ENCODE data around the gene PFDN2. TPM values are rescaled to one million over a fixed set of nuclear protein-coding genes. Genes with fewer than 3 reads are reported as not detected.
"Not testable (repeated sequence)": the region's sequence is repeated elsewhere in the genome, so short reads cannot be mapped to it uniquely, and the experiment has no call there.

Gene PFDN2
- total RNA-seq, 1 experiment from 2014 or later = 78.2 TPM

DNA sequence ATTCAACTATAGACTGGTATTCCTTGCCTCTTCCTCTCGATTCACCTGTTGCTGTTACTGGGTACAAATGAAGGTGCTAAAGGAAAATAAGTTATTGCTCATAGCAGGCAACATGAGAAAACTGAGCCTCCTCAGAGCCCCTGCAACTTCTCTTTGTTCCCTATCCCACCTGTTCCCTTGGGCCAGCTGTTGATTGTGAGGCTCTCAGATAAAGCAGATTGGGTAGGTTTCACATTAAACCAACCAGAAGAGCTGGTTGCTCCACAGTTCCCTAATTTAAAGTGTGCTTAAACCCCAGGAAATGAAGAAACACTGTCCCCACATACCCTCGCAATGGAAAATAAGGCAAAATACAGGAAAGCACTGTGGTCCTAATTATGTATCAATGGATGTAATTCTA, 9.8 kb upstream of the PFDN2 start:
- Histone ChIP-seq H3K9me3 (replicated peaks) (no peaks in the 10 kb centered on the region), H3K4me3 (no peak overlapping the region), H3K36me3 (peaks cover 24% of the 10 kb centered on the region), H3K27ac (peak overlapping the region; percentile 56), H3K27me3 (no peaks in the 10 kb centered on the region), H3K4me1 (peaks cover 32% of the 10 kb centered on the region)
- peak; percentile 39 to 71 for DNase-seq

DNA sequence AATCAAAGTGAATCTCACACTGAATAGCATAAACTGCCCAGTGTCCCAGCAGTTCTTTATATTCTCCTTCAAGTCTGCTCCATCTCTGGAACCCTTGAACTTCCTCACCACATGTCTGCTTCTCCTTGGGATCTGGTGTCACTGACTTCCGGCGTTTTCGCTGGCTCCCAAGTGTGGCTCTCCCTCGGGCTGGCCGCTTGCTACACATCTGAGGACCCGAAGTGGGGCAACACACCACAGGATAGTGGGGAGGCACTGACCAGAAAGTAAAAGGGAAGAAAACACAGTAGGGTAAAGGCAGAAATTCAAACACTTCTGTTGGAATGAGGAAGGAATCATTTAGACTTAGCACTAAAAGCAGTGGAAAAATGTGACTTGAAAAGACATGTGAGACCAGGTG, 5.1 kb upstream of the PFDN2 start:
- Histone ChIP-seq H3K27ac (no peak overlapping the region), H3K4me3 (no peak overlapping the region), H3K4me1 (peaks cover 10% of the 10 kb centered on the region), H3K9me3 (replicated peaks) (no peaks in the 10 kb centered on the region), H3K27me3 (no peaks in the 10 kb centered on the region), H3K36me3 (peaks cover 42% of the 10 kb centered on the region)
- no peak for DNase-seq

DNA sequence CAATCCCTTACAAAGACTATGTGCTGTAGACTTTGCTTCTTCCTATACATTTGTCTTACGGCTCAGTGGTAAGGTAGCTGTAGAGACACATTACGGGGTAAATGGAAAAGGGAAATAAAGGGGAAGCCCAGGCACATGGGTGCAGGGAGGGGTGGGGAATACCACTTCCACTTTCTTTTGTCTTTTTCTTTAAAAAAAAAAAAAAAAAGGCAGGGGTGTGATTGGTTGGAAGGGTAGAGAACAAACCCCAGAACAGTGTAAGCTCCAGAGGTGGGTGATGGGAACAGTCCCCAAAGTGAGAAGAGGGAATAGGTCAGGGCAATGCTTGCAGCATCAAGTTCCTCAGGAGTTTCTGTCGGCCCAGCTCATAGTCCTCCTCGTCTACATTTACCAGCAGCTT, 4.0 kb upstream of the PFDN2 start:
- Histone ChIP-seq H3K27me3 (no peaks in the 10 kb centered on the region), H3K9me3 (replicated peaks) (no peaks in the 10 kb centered on the region), H3K36me3 (peaks cover 41% of the 10 kb centered on the region), H3K27ac (no peak overlapping the region), H3K4me1 (no peaks in the 10 kb centered on the region; the same call in 1 of the 2 replicates), H3K4me3 (no peak overlapping the region)
- DNase-seq = no peak

DNA sequence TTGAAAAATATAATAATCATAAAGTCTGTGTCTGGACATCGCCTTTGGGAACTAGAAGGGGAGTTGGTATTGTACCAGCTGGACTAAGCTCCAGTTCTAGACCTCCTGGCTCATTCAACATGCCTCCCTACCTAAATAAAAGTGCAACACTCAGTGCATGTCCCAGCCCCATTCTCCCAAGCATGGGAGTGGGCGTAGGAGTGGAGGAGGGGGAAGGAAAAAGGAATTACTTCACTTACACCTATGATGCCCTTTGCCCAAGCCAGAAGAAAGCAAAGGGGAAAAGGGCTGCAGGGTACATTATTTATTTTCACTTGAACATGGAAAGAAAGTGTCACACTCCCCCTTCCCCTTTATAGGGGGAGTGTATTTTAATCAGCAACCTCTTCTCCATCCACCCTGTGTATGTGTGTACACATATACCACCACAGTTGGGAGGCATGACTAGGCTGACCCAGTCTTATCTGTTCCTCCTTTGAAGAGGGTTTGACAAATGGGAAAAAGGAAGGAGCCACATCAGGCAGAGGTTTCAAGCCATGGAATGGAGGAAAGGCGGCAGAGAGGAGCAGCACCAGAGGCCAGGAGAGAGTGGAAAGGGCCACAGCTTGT, 3.3 kb upstream of the PFDN2 start:
- no peaks in the 10 kb centered on the region for H3K27me3 ChIP-seq
- no peaks in the 10 kb centered on the region for H3K9me3 ChIP-seq (replicated peaks)
- no peaks in the 10 kb centered on the region; the same call in 1 of the 2 replicates for H3K4me1 ChIP-seq
- H3K36me3 ChIP-seq = peaks cover 43% of the 10 kb centered on the region
- no peak overlapping the region for H3K4me3 ChIP-seq
- DNase-seq = no peak
- no peak overlapping the region for H3K27ac ChIP-seq

DNA sequence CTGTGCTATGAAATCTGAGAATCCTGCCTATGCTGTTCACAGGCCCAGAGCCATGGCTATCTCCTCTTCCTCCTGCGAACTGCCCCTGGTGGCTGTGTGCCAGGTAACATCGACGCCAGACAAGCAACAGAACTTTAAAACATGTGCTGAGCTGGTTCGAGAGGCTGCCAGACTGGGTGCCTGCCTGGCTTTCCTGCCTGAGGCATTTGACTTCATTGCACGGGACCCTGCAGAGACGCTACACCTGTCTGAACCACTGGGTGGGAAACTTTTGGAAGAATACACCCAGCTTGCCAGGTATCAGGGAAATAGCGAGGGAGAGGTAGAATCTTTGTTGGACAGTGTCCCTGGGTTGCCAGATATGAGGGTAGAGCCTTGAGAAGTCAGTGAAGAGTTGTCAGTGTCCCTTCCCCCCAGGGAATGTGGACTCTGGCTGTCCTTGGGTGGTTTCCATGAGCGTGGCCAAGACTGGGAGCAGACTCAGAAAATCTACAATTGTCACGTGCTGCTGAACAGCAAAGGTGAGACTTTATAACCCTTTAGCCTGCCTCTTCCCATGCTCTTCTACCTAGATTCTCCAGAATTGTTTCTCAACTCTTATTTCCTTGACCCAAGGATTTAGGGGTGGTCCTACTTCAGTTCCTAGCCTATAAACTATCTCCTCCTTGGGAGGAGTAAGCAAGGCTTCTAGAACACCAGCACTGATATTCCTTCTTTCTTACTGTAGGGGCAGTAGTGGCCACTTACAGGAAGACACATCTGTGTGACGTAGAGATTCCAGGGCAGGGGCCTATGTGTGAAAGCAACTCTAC, 1.5 kb upstream of the PFDN2 start:
- peak in 1 of 2 experiments; percentile 7 for DNase-seq
- Histone ChIP-seq H3K27me3 (no peaks in the 10 kb centered on the region), H3K36me3 (peaks cover 33% of the 10 kb centered on the region), H3K9me3 (replicated peaks) (no peaks in the 10 kb centered on the region), H3K27ac (no peak overlapping the region; the same call in 1 of the 2 replicates), H3K4me1 (no peaks in the 10 kb centered on the region; the same call in 1 of the 2 replicates), H3K4me3 (peak overlapping the region; percentile 96)

DNA sequence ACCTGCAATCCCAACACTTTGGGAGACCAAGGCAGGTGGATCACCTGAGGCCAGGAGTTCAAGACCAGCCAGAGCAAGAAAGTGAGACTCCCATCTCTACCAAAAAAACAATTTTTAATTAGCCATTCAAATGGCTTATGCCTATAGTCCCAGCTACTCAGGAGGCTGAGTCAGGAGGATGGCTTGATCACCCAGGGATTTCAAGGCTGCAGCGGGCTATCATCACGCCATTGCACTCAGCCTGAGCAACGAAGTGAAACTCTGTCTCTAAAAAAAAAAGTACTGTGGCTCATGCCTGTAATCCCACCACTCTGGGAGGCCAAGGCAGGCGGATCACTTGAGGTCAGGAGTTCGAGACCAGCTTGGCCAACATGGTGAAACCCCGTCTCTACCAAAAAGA, 1.9 kb downstream of the PFDN2 start:
- not testable (repeated sequence) for H3K27ac ChIP-seq, DNase-seq

DNA sequence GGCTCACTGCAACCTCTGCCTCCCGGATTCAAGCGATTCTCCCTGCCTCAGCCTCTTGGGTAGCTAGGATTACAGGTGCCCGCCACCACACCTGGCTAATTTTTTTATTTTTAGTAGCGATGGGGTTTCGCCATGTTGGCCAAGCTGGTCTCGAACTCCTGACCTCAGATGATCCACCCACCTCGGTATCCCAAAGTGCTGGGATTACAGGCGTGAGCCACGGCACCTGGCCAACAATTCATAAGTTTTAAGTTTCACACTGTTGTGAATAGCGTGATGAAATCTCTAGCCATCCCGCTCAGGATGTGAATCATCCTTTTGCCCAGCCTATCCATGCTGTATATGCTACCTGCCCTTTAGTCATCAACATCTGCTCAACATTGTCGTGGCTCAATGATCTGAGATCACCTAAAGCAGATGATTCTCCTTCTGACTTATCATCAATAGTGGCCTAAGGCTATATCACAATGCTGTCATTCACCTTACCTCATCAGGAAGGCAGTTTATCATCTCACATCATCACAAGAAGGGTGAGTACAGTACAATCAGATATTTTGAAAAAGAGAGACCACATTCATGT, 2.6 kb downstream of the PFDN2 start:
- Histone ChIP-seq H3K27ac (no peak overlapping the region), H3K9me3 (replicated peaks) (no peaks in the 10 kb centered on the region), H3K36me3 (peaks cover 14% of the 10 kb centered on the region), H3K4me3 (no peak overlapping the region), H3K4me1 (no peaks in the 10 kb centered on the region; the same call in 1 of the 2 replicates), H3K27me3 (no peaks in the 10 kb centered on the region)
- no peak for DNase-seq

More for the DNA sequence above, 1.9 kb downstream of the PFDN2 start:
- H3K36me3 ChIP-seq = peaks cover 19% of the 10 kb centered on the region
- H3K9me3 ChIP-seq (replicated peaks); H3K27me3 ChIP-seq; H3K4me3 ChIP-seq; H3K4me1 ChIP-seq: not testable (repeated sequence)

DNA sequence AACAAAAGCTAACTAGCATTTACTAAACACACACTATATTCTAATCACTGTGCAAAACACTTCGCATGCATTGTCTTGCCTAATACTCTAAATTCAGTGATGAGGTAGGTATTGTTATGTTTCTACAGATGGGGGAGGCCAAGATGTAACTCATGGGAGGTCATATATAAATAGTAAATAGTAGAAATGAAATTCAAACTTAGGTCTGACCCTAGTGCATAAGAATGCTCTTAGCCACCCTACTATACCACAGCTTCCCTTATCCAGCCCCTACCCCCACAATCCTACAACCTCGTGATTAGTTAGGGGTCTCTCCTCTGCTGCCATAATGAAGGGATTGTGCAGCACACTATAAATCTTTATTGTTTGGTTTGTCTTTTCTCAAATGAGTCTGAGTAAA, 3.3 kb downstream of the PFDN2 start:
- Histone ChIP-seq H3K36me3 (peaks cover 12% of the 10 kb centered on the region), H3K27ac (no peak overlapping the region), H3K4me1 (no peaks in the 10 kb centered on the region; the same call in 1 of the 2 replicates), H3K27me3 (no peaks in the 10 kb centered on the region), H3K9me3 (replicated peaks) (no peaks in the 10 kb centered on the region), H3K4me3 (no peak overlapping the region)
- DNase-seq = no peak

DNA sequence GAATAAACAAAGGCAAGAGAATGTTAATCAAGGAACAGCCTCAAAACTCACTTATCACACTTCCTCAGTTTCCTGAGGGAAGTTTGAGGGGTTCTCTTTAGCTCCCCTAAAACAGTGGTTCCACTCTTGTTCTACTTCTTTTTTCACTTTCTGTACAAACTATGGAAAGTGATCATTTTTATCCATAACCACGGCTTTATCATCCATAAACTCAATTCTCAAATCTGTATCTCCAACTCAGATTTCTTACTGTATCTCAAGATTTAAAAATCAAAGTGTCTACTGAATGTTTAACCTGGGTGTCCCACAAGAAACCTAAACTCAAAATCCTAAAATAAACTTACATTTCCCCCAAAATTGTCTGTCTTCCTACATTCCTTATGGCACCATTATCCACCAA, 3.9 kb downstream of the PFDN2 start:
- Histone ChIP-seq H3K4me3 (no peak overlapping the region), H3K27me3 (no peaks in the 10 kb centered on the region), H3K36me3 (peaks cover 17% of the 10 kb centered on the region), H3K9me3 (replicated peaks) (no peaks in the 10 kb centered on the region), H3K4me1 (no peaks in the 10 kb centered on the region; the same call in 1 of the 2 replicates), H3K27ac (no peak overlapping the region)
- no peak for DNase-seq

DNA sequence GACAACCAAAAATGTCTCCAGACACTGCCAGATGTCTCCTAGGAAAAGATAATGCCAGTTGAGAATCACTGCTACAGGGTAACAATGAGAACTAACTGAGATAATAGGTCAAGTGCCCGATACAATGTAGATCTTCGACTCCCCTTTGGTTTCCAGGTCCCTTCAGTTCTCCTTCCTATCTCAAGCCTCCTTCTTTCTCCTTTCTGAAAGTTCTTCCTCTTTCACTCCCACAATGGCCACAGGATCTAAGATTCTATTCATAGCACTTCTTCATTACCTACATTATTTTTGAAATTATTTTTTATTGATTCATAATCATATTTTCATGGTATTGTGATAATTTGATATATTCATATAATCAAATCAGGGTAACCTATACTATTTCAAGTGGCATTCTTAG, 6.3 kb downstream of the PFDN2 start:
- no peak overlapping the region for H3K4me3 ChIP-seq
- peaks cover 16% of the 10 kb centered on the region for H3K36me3 ChIP-seq
- no peaks in the 10 kb centered on the region for H3K27me3 ChIP-seq
- no peaks in the 10 kb centered on the region for H3K9me3 ChIP-seq (replicated peaks)
- no peaks in the 10 kb centered on the region for H3K4me1 ChIP-seq
- no peak for DNase-seq
- no peak overlapping the region for H3K27ac ChIP-seq

DNA sequence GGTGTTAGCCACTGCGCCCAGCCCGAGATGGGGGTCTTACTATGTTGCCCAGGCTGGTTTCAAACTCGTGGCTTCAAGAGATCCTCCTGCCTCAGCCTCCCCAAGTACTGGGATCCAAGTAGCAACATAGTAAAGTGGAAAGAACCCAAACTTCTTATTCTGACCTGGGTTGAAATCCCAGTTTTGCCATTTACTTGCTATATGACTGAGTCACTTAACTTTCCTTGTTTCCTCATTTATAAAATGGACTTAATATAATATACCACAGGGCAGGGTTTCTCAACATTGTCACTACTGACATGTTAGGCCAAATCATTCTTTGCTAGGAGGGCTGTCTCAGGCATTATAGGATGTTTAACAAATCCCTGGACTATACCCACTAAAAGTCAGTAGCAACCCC, 6.7 kb downstream of the PFDN2 start:
- no peak for DNase-seq
- peaks cover 15% of the 10 kb centered on the region for H3K36me3 ChIP-seq
- H3K4me1 ChIP-seq = no peaks in the 10 kb centered on the region
- no peak overlapping the region for H3K27ac ChIP-seq
- H3K4me3 ChIP-seq = no peak overlapping the region
- no peaks in the 10 kb centered on the region for H3K27me3 ChIP-seq
- no peaks in the 10 kb centered on the region for H3K9me3 ChIP-seq (replicated peaks)

DNA sequence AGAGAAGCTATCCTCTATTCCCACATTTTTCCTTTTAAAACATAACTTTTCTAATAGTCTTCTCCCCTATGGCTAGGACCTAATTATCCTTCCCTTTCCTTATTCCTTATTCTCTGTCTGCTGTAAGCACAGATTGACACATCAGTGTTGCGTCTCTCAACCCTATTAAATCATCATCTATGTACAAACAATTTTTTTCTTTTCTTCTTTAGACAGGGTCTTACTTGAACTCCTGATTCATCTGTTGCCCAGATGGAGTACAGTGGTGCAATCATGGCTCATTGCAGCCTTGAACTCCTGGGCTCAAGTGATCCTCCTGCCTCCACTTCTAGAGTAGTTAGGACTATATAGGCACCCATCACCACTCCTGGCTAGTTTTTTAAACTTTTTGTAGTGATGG, 11.4 kb downstream of the PFDN2 start:
- no peak overlapping the region for H3K4me3 ChIP-seq
- H3K27ac ChIP-seq = no peak overlapping the region
- peaks cover 12% of the 10 kb centered on the region for H3K36me3 ChIP-seq
- DNase-seq = no peak
- no peaks in the 10 kb centered on the region for H3K4me1 ChIP-seq
- H3K9me3 ChIP-seq (replicated peaks) = no peaks in the 10 kb centered on the region
- H3K27me3 ChIP-seq = no peaks in the 10 kb centered on the region

DNA sequence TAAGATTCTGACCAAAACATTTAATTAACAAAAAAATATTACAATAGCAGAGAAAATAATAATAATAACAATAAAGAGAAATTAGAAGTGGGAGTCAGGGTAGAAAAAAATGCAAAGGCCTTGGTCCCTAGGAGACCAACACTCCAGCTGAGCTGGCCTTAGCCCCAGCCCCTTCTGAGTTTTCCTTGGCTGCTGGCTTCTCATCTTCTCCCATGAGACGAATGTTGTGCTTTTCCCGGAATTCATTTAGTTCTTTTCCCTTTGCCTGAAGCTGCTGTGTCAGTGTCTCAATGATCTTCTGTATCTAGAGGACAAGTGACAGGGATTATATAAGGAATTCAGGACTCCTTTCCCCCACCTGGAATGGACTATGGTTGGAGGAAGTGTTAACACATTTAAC, 17.3 kb downstream of the PFDN2 start:
- Histone ChIP-seq H3K4me1 (no peaks in the 10 kb centered on the region), H3K36me3 (peaks cover 21% of the 10 kb centered on the region), H3K27ac (no peak overlapping the region), H3K27me3 (no peaks in the 10 kb centered on the region), H3K9me3 (replicated peaks) (no peaks in the 10 kb centered on the region), H3K4me3 (no peak overlapping the region)
- DNase-seq = no peak

DNA sequence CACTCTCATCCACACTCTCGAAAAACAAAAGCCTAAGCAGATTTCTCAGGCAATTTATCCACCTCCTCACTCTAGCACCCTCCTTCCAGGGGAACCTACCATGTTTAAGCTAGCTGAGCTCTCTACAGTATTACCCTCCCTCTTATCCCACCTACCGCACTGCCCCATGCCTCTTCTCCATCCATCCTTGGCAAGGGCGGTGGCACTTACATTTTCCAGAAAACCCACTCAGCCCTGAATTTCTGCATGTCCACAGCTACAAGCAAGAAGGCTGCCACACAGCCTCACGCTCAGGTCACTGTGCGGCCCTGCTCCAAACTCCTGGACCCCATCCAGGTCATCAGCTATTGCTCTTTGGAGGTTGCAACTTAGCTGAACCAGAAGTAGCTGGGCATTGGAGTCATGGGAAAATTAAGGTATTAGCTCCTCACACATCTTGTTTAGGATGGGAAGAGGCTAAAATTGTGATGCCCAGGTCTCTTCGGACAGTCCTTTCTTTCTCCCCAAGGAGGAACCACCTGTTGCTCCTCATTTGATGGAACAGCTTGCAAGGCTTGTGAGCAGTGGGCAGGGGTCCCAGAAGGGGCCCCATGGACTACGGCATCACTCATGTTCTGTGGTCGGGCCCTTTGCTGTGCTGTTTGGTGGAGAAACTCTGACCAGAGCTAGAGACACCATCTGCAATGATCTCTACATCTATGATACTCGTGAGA, 18.6 kb downstream of the PFDN2 start:
- H3K9me3 ChIP-seq (replicated peaks) = no peaks in the 10 kb centered on the region
- no peak for DNase-seq
- H3K4me1 ChIP-seq = no peaks in the 10 kb centered on the region
- H3K27ac ChIP-seq = no peak overlapping the region
- peaks cover 21% of the 10 kb centered on the region for H3K36me3 ChIP-seq
- no peak overlapping the region for H3K4me3 ChIP-seq
- H3K27me3 ChIP-seq = no peaks in the 10 kb centered on the region
